GM23248 (cell line): ENCODE measurements around the gene UCN2.

ENCODE experiments used
- EZH2 ChIP-seq: fragments of 200-600 bp; sonication (generic); IDR thresholded peaks from 2 replicates; pipeline ENCODE4 v1.6.1; 2018; ENCODE audit warnings: antibody characterized with exemption, mild to moderate bottlenecking; ENCODE audit not compliant: insufficient read depth, poor library complexity, severe bottlenecking
- EZH2phosphoT487 ChIP-seq: fragments of 200-600 bp; sonication (generic); IDR thresholded peaks from 2 replicates; pipeline ENCODE4 v1.6.1; 2018; ENCODE audit warnings: antibody characterized with exemption, moderate library complexity, mild to moderate bottlenecking, low read depth; ENCODE audit not compliant: insufficient read depth

DNA sequence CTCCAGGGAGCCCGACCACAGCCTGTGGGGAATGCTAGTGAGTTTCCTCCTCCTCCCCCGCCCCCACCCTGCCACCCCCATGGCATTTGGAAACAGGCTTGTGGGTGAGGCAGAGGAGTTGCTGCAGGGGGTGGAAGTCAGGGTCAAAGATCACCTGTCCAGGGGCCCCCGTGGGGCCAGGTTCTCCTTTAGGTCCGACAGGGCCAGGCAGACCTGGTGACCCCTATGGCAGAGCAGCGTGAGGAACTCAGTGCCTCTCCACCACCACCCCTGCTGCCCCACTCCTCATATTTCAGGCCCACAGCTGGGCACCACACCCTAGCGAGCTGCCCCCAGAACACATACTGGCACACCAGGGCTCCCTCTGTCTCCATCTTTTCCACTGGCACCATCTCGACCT, 8.9 kb upstream of the UCN2 start:
- TF ChIP-seq EZH2 (no peak), EZH2phosphoT487 (no peak)
